GM13976 (cell line): ENCODE measurements around the gene MRFAP1.

ENCODE experiments used
- DNase-seq: peaks from one replicate; pipeline ENCODE4 v3.0.0; 2012; ENCODE audit warnings: low spot score
- in situ Hi-C: fragments of 300-500 bp; cut with MboI; formaldehyde crosslinking; loops from one replicate; pipeline ENCODE4 v1.12.0; 2022; ENCODE audit warnings: low sequenced_read_pairs, mixed read lengths, inconsistent platforms; ENCODE audit not compliant: unreplicated experiment
- TF ChIP-seq, protein P1 (sequence below): IDR thresholded peaks from 2 replicates; pipeline ENCODE4 v1.5.1; 2012; ENCODE audit warnings: borderline replicate concordance, mild to moderate bottlenecking; ENCODE audit not compliant: insufficient read depth; ENCODE audit errors: extremely low read depth, missing control alignments, control extremely low read depth

The MRFAP1 gene

GRCh38 chr4:6632125-6632524, 8.4 kb upstream of the MRFAP1 start:
- TF ChIP-seq, protein P1, sequence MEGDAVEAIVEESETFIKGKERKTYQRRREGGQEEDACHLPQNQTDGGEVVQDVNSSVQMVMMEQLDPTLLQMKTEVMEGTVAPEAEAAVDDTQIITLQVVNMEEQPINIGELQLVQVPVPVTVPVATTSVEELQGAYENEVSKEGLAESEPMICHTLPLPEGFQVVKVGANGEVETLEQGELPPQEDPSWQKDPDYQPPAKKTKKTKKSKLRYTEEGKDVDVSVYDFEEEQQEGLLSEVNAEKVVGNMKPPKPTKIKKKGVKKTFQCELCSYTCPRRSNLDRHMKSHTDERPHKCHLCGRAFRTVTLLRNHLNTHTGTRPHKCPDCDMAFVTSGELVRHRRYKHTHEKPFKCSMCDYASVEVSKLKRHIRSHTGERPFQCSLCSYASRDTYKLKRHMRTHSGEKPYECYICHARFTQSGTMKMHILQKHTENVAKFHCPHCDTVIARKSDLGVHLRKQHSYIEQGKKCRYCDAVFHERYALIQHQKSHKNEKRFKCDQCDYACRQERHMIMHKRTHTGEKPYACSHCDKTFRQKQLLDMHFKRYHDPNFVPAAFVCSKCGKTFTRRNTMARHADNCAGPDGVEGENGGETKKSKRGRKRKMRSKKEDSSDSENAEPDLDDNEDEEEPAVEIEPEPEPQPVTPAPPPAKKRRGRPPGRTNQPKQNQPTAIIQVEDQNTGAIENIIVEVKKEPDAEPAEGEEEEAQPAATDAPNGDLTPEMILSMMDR, result no peak
- DNase-seq, result no peak
- in situ Hi-C loops, result no loop called here

- no peak for DNase-seq
- in situ Hi-C loops, result no loop called here
- TF ChIP-seq, protein P1, result no peak
Observed at GRCh38 chr4:6633091-6633906, 7.2 kb upstream of the MRFAP1 start.

DNA sequence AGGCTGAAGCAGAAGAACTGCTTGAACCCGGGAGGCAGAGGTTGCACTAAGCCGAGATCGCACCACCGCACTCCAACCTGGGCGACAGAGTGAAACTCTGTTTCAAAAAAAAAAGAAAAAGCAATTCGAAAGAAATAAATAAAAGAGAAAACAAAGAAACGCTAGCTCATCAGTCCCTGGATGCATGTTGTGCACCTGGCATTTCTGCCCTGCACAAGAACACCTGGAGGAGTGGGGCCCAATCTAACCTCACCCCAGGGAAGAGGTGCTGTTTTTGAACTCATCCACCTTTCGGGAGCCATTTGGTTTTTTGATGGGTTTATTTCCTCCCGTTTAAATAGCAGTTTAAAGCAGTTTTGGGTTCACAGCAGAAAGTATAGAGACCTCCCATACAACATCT, 5.7 kb upstream of the MRFAP1 start:
- DNase-seq, result no peak
- in situ Hi-C loops, result no loop called here
- TF ChIP-seq, protein P1, result no peak

GRCh38 chr4:6639137-6639680, 1.3 kb upstream of the MRFAP1 start:
- DNase-seq, result no peak
- TF ChIP-seq, protein P1, result no peak
- in situ Hi-C loops, result no loop called here

GRCh38 chr4:6641164-6641970, 882 bp downstream of the MRFAP1 start:
- DNase-seq, result no peak
- in situ Hi-C loops, result no loop called here

GRCh38 chr4:6641971-6642320, 1.5 kb downstream of the MRFAP1 start:
- in situ Hi-C loops, result no loop called here
- DNase-seq, result no peak
- TF ChIP-seq, protein P1, result no peak

More at GRCh38 chr4:6641164-6641970, 882 bp downstream of the MRFAP1 start:
- TF ChIP-seq, protein P1, result no peak
